ENCODE results near the gene HIVEP3. TPM values are rescaled to one million over a fixed set of nuclear protein-coding genes. Genes with fewer than 3 reads are reported as not detected.

HIVEP3 gene
- polyA plus RNA-seq, 1 donor (not counting 4 experiments of a cell fraction or from before 2014, with no cell fraction given), result 1.1 TPM

- Histone ChIP-seq H2AFZ (ENCODE audit: control insufficient read depth, low read length) (no peak overlapping the region), H3K9me3 (ENCODE audit: control insufficient read depth, low read depth, low read length) (no peaks in the 10 kb centered on the region), H3K4me1 (ENCODE audit: control insufficient read depth, extremely low read depth, insufficient read depth, low read length) (no peaks in the 10 kb centered on the region), H3K27ac (ENCODE audit: control insufficient read depth, insufficient read depth, low read length) (no peak overlapping the region), H3K36me3 (ENCODE audit: control insufficient read depth in 2 of 2, extremely low read depth in 1 of 2, insufficient read depth in 2 of 2, low read length in 2 of 2) (no peaks in the 10 kb centered on the region), H3K27me3 (ENCODE audit: control insufficient read depth, extremely low read depth, insufficient read depth, low read length) (peaks cover 8% of the 10 kb centered on the region), H3K4me3 (ENCODE audit: control insufficient read depth in 2 of 3, extremely low read depth in 1 of 3, insufficient read depth in 2 of 3, low read depth in 1 of 3, low read length in 3 of 3) (no peak overlapping the region), H4K20me1 (ENCODE audit: control insufficient read depth, extremely low read depth, insufficient read depth, low read length) (no peaks in the 10 kb centered on the region), H3K9me1 (ENCODE audit: control insufficient read depth, extremely low read depth, insufficient read depth, low read length) (no peaks in the 10 kb centered on the region), H3K79me2 (ENCODE audit: control insufficient read depth, insufficient read depth, low read length) (no peaks in the 10 kb centered on the region), H3K9ac (ENCODE audit: control insufficient read depth, extremely low read depth, insufficient read depth, low read length) (no peak overlapping the region), H3K4me2 (ENCODE audit: control insufficient read depth, extremely low read depth, insufficient read depth, low read depth, low read length) (no peak overlapping the region)
- no peak for DNase-seq (ENCODE audit: low read depth, low spot score)
- FAIRE-seq, result no peak
- TF ChIP-seq CTCF (optimal IDR thresholded peaks at IDR 0.05 in 1 of 3, IDR thresholded peaks at IDR 0.05 in 1 of 3, conservative IDR thresholded peaks at IDR 0.05 in 1 of 3; ENCODE audit: extremely low read depth in 1 of 3, insufficient read depth in 2 of 3, low read length in 3 of 3) (no peak), EZH2 (IDR thresholded peaks at IDR 0.05; ENCODE audit: low read length) (no peak)
- dilution Hi-C loops (cut with MboI; ENCODE audit: extremely low pct_ligation_motif_present, low sequenced_read_pairs), result no loop called here
Observed at GRCh38 chr1:41537788-41538351, 380.9 kb downstream of the HIVEP3 start.

GRCh38 chr1:41537251-41537650 lies 381.5 kb downstream of the HIVEP3 start:
- Histone ChIP-seq H3K4me1 (ENCODE audit: control insufficient read depth, extremely low read depth, insufficient read depth, low read length) (no peaks in the 10 kb centered on the region), H2AFZ (ENCODE audit: control insufficient read depth, low read length) (no peak overlapping the region), H3K4me3 (ENCODE audit: control insufficient read depth in 2 of 3, extremely low read depth in 1 of 3, insufficient read depth in 2 of 3, low read depth in 1 of 3, low read length in 3 of 3) (no peak overlapping the region), H3K9me1 (ENCODE audit: control insufficient read depth, extremely low read depth, insufficient read depth, low read length) (no peaks in the 10 kb centered on the region), H3K79me2 (ENCODE audit: control insufficient read depth, insufficient read depth, low read length) (no peaks in the 10 kb centered on the region), H3K36me3 (ENCODE audit: control insufficient read depth in 2 of 2, extremely low read depth in 1 of 2, insufficient read depth in 2 of 2, low read length in 2 of 2) (no peaks in the 10 kb centered on the region), H3K9ac (ENCODE audit: control insufficient read depth, extremely low read depth, insufficient read depth, low read length) (no peak overlapping the region), H3K9me3 (ENCODE audit: control insufficient read depth, low read depth, low read length) (no peaks in the 10 kb centered on the region), H3K4me2 (ENCODE audit: control insufficient read depth, extremely low read depth, insufficient read depth, low read depth, low read length) (no peak overlapping the region), H4K20me1 (ENCODE audit: control insufficient read depth, extremely low read depth, insufficient read depth, low read length) (no peaks in the 10 kb centered on the region), H3K27me3 (ENCODE audit: control insufficient read depth, extremely low read depth, insufficient read depth, low read length) (peaks cover 10% of the 10 kb centered on the region), H3K27ac (ENCODE audit: control insufficient read depth, insufficient read depth, low read length) (no peak overlapping the region)
- DNase-seq (ENCODE audit: low read depth, low spot score), result no peak
- dilution Hi-C loops (cut with MboI; ENCODE audit: extremely low pct_ligation_motif_present, low sequenced_read_pairs), result no loop called here
- TF ChIP-seq EZH2 (IDR thresholded peaks at IDR 0.05; ENCODE audit: low read length) (no peak), CTCF (optimal IDR thresholded peaks at IDR 0.05 in 1 of 3, IDR thresholded peaks at IDR 0.05 in 1 of 3, conservative IDR thresholded peaks at IDR 0.05 in 1 of 3; ENCODE audit: extremely low read depth in 1 of 3, insufficient read depth in 2 of 3, low read length in 3 of 3) (no peak)
- FAIRE-seq, result no peak

Measured in keratinocyte (primary cell).